Measurements from ENCODE around the gene CLBA1.
"Not testable (repeated sequence)": the region's sequence is repeated elsewhere in the genome, so short reads cannot be mapped to it uniquely, and the experiment has no call there.

GRCh38 chr14:104951863-104952657 lies 33.5 kb upstream of the CLBA1 start:
- not testable (repeated sequence) for TF ChIP-seq CTCF (conservative IDR thresholded peaks at IDR 0.05; ENCODE audit: low read length); EZH2phosphoT487 (IDR thresholded peaks at IDR 0.05; ENCODE audit: borderline replicate concordance, low read depth, low read length)
